ENCODE results near the gene TRHDE.

TRHDE gene

DNA sequence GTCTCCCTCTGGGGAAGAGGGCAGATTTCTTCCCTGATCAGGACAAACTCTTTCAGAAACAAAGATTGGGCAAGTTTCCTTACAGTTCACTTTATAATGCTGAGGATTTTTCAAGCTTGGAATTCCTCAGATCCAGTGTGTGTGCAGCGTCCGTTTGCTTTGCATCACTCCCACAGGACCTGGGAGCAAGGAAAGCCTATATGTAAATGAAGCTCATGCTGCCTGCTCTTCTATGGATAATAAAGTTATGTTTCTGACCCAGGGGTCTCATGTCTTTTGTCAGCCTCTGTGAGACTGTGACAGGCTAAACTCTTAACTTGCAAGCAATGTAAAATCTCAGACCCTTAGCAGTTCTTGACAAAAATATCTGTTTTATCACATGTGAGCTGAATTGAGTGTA lies 41.6 kb downstream of the TRHDE start:
- Histone ChIP-seq H3K79me2 (ENCODE audit: control insufficient read depth, insufficient read depth, low read length, unreplicated experiment) (no peaks in the 10 kb centered on the region), H3K4me1 (ENCODE audit: control insufficient read depth, insufficient read depth, low read length, unreplicated experiment) (no peaks in the 10 kb centered on the region), H2AFZ (ENCODE audit: low read length, unreplicated experiment) (no peak overlapping the region), H3K27me3 (ENCODE audit: insufficient read depth, low read length) (no peaks in the 10 kb centered on the region), H3K27ac (ENCODE audit: low read depth, low read length) (no peak overlapping the region), H3K36me3 (ENCODE audit: insufficient read depth, low read length) (no peaks in the 10 kb centered on the region), H3K4me3 (ENCODE audit: low read depth, low read length) (no peak overlapping the region)

DNA sequence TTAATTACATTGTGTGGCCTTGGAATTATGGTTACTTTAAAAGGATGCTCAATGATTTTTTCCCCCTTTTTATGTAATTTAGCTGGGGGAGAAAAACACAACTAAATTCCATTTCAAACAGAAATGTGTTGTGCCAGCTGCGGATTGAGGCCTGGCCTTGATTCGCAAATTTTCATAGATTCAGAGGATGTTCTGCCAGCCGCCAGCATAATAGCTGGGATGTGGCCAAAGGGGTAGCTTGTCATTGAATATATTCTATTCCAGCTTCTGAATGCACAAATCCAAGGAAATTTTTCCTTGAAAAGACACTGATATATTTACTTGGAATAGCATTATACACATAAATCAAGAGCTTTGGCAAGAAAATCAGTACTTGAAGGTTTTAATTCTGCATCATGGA lies 43.7 kb downstream of the TRHDE start:
- no peak overlapping the region for H3K4me3 ChIP-seq (ENCODE audit: low read depth, low read length)
- H3K27ac ChIP-seq (ENCODE audit: low read depth, low read length), result no peak overlapping the region
- no peaks in the 10 kb centered on the region for H3K36me3 ChIP-seq (ENCODE audit: insufficient read depth, low read length)
- H3K4me1 ChIP-seq (ENCODE audit: control insufficient read depth, insufficient read depth, low read length, unreplicated experiment), result no peaks in the 10 kb centered on the region
- no peaks in the 10 kb centered on the region for H3K27me3 ChIP-seq (ENCODE audit: insufficient read depth, low read length)
- H3K79me2 ChIP-seq (ENCODE audit: control insufficient read depth, insufficient read depth, low read length, unreplicated experiment), result no peaks in the 10 kb centered on the region
- H2AFZ ChIP-seq (ENCODE audit: low read length, unreplicated experiment), result no peak overlapping the region

DNA sequence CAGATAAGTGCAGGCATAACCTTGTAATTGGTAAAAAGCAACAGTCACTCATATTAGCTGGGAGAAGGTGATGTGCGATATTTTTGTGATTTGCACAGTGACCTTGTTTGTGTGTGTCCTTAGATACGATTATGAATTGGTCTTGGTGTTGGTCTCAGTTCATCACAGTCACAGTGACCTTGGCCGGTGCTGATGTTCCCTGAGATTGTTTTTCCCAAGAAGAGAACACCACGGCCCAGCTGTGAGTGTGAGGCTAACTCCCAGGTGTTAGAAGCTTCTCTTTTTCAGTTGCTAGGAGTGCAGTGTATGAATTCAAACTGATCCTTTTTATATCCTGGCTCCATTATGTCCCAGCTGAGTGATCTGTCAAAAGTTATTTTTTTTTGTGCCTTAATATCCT lies 46.2 kb downstream of the TRHDE start:
- Histone ChIP-seq H3K4me1 (ENCODE audit: control insufficient read depth, insufficient read depth, low read length, unreplicated experiment) (no peaks in the 10 kb centered on the region), H3K79me2 (ENCODE audit: control insufficient read depth, insufficient read depth, low read length, unreplicated experiment) (no peaks in the 10 kb centered on the region), H3K27me3 (ENCODE audit: insufficient read depth, low read length) (no peaks in the 10 kb centered on the region), H3K4me3 (ENCODE audit: low read depth, low read length) (no peak overlapping the region), H3K27ac (ENCODE audit: low read depth, low read length) (no peak overlapping the region), H2AFZ (ENCODE audit: low read length, unreplicated experiment) (no peak overlapping the region), H3K36me3 (ENCODE audit: insufficient read depth, low read length) (no peaks in the 10 kb centered on the region)

- Histone ChIP-seq H2AFZ (ENCODE audit: low read length, unreplicated experiment) (no peak overlapping the region), H3K27ac (ENCODE audit: low read depth, low read length) (no peak overlapping the region), H3K4me1 (ENCODE audit: control insufficient read depth, insufficient read depth, low read length, unreplicated experiment) (no peaks in the 10 kb centered on the region), H3K79me2 (ENCODE audit: control insufficient read depth, insufficient read depth, low read length, unreplicated experiment) (no peaks in the 10 kb centered on the region), H3K27me3 (ENCODE audit: insufficient read depth, low read length) (no peaks in the 10 kb centered on the region), H3K36me3 (ENCODE audit: insufficient read depth, low read length) (no peaks in the 10 kb centered on the region), H3K4me3 (ENCODE audit: low read depth, low read length) (no peak overlapping the region)
Observed at GRCh38 chr12:72323881-72324280, 51.7 kb downstream of the TRHDE start.

DNA sequence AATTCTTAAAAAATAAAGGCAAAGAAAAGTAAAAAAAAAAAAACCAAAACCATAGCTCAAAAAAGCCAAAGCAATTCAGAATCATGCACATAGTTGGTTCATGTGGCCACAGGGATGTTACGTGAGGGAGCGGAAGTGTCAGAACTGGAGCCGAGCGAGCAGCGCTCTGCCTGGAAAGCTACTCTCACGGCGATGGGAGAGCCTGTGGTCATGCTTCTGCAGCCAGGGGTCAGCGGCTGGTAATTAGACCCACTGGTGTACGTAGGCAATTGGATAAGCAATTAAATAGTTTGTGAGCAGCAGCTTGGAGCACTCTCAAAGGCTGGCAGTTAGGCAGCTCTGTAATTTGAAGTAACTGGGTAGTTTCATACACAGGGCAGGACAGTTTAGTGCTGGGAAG lies 58.1 kb downstream of the TRHDE start:
- Histone ChIP-seq H2AFZ (ENCODE audit: low read length, unreplicated experiment) (no peak overlapping the region), H3K27ac (ENCODE audit: low read depth, low read length) (no peak overlapping the region), H3K79me2 (ENCODE audit: control insufficient read depth, insufficient read depth, low read length, unreplicated experiment) (no peaks in the 10 kb centered on the region)

GRCh38 chr12:72330784-72331183 lies 58.6 kb downstream of the TRHDE start:
- Histone ChIP-seq H3K4me3 (ENCODE audit: low read depth, low read length) (no peak overlapping the region), H2AFZ (ENCODE audit: low read length, unreplicated experiment) (no peak overlapping the region), H3K79me2 (ENCODE audit: control insufficient read depth, insufficient read depth, low read length, unreplicated experiment) (no peaks in the 10 kb centered on the region), H3K4me1 (ENCODE audit: control insufficient read depth, insufficient read depth, low read length, unreplicated experiment) (no peaks in the 10 kb centered on the region), H3K36me3 (ENCODE audit: insufficient read depth, low read length) (no peaks in the 10 kb centered on the region), H3K27ac (ENCODE audit: low read depth, low read length) (no peak overlapping the region), H3K27me3 (ENCODE audit: insufficient read depth, low read length) (no peaks in the 10 kb centered on the region)

More for the DNA sequence above, 58.1 kb downstream of the TRHDE start:
- H3K4me1 ChIP-seq (ENCODE audit: control insufficient read depth, insufficient read depth, low read length, unreplicated experiment), result no peaks in the 10 kb centered on the region
- no peaks in the 10 kb centered on the region for H3K27me3 ChIP-seq (ENCODE audit: insufficient read depth, low read length)
- H3K4me3 ChIP-seq (ENCODE audit: low read depth, low read length), result no peak overlapping the region
- H3K36me3 ChIP-seq (ENCODE audit: insufficient read depth, low read length), result no peaks in the 10 kb centered on the region

- Histone ChIP-seq H2AFZ (ENCODE audit: low read length, unreplicated experiment) (no peak overlapping the region), H3K4me3 (ENCODE audit: low read depth, low read length) (no peak overlapping the region), H3K36me3 (ENCODE audit: insufficient read depth, low read length) (no peaks in the 10 kb centered on the region), H3K27me3 (ENCODE audit: insufficient read depth, low read length) (no peaks in the 10 kb centered on the region), H3K79me2 (ENCODE audit: control insufficient read depth, insufficient read depth, low read length, unreplicated experiment) (no peaks in the 10 kb centered on the region), H3K27ac (ENCODE audit: low read depth, low read length) (no peak overlapping the region), H3K4me1 (ENCODE audit: control insufficient read depth, insufficient read depth, low read length, unreplicated experiment) (no peaks in the 10 kb centered on the region)
Observed at GRCh38 chr12:72337382-72337781, 65.2 kb downstream of the TRHDE start.

DNA sequence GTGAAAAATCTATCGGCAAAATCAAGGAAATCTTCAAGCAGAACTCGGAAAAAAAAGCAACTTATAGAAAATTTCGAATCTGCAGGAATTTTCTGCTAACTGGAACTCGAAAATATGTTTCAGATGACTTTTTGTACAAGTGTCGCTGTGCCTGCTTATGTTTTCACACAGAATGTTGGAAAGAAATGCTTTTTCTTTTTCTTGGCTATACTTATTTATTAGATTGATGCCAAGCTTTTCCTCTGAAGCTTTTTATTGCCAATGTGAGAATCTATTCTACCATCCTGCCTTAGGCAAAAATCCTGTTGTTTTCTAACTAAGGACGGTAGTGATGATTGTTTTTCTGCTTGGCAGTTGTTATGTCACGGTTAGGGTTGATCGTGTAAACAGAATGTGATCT lies 65.8 kb downstream of the TRHDE start:
- Histone ChIP-seq H2AFZ (ENCODE audit: low read length, unreplicated experiment) (no peak overlapping the region), H3K27me3 (ENCODE audit: insufficient read depth, low read length) (no peaks in the 10 kb centered on the region), H3K4me3 (ENCODE audit: low read depth, low read length) (no peak overlapping the region), H3K36me3 (ENCODE audit: insufficient read depth, low read length) (no peaks in the 10 kb centered on the region), H3K4me1 (ENCODE audit: control insufficient read depth, insufficient read depth, low read length, unreplicated experiment) (no peaks in the 10 kb centered on the region), H3K79me2 (ENCODE audit: control insufficient read depth, insufficient read depth, low read length, unreplicated experiment) (no peaks in the 10 kb centered on the region), H3K27ac (ENCODE audit: low read depth, low read length) (no peak overlapping the region)

GRCh38 chr12:72338437-72338836 lies 66.3 kb downstream of the TRHDE start:
- Histone ChIP-seq H3K79me2 (ENCODE audit: control insufficient read depth, insufficient read depth, low read length, unreplicated experiment) (no peaks in the 10 kb centered on the region), H3K4me1 (ENCODE audit: control insufficient read depth, insufficient read depth, low read length, unreplicated experiment) (no peaks in the 10 kb centered on the region), H3K27ac (ENCODE audit: low read depth, low read length) (no peak overlapping the region), H2AFZ (ENCODE audit: low read length, unreplicated experiment) (no peak overlapping the region), H3K36me3 (ENCODE audit: insufficient read depth, low read length) (no peaks in the 10 kb centered on the region), H3K27me3 (ENCODE audit: insufficient read depth, low read length) (no peaks in the 10 kb centered on the region), H3K4me3 (ENCODE audit: low read depth, low read length) (no peak overlapping the region)

- no peaks in the 10 kb centered on the region for H3K36me3 ChIP-seq (ENCODE audit: insufficient read depth, low read length)
- no peaks in the 10 kb centered on the region for H3K79me2 ChIP-seq (ENCODE audit: control insufficient read depth, insufficient read depth, low read length, unreplicated experiment)
- H2AFZ ChIP-seq (ENCODE audit: low read length, unreplicated experiment), result no peak overlapping the region
- no peaks in the 10 kb centered on the region for H3K27me3 ChIP-seq (ENCODE audit: insufficient read depth, low read length)
- H3K27ac ChIP-seq (ENCODE audit: low read depth, low read length), result no peak overlapping the region
- no peaks in the 10 kb centered on the region for H3K4me1 ChIP-seq (ENCODE audit: control insufficient read depth, insufficient read depth, low read length, unreplicated experiment)
- no peak overlapping the region for H3K4me3 ChIP-seq (ENCODE audit: low read depth, low read length)
Observed at GRCh38 chr12:72346363-72346944, 74.3 kb downstream of the TRHDE start.

DNA sequence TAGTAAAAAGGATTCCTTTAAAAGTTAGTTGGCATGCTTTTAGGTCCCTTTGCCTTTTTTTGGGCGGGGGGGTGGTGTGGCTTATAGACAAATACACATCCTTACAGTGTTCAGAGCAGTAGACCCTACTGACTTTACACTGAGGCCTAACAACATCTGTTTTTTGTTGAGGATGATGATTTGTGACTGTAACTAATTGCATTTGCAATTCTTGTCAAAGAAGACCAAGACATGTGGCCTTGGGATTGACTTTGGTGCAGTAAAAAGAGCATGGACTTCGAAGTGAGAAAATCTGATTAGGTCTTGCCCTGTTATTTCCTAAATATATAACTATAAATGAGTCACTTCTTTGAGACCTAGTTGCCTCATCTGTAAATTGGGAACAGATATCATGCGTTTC lies 77.3 kb downstream of the TRHDE start:
- Histone ChIP-seq H3K4me1 (ENCODE audit: control insufficient read depth, insufficient read depth, low read length, unreplicated experiment) (no peaks in the 10 kb centered on the region), H3K4me3 (ENCODE audit: low read depth, low read length) (no peak overlapping the region), H3K27ac (ENCODE audit: low read depth, low read length) (no peak overlapping the region), H2AFZ (ENCODE audit: low read length, unreplicated experiment) (no peak overlapping the region), H3K36me3 (ENCODE audit: insufficient read depth, low read length) (no peaks in the 10 kb centered on the region), H3K79me2 (ENCODE audit: control insufficient read depth, insufficient read depth, low read length, unreplicated experiment) (no peaks in the 10 kb centered on the region), H3K27me3 (ENCODE audit: insufficient read depth, low read length) (no peaks in the 10 kb centered on the region)

Measured in ACC112 (cell line).